Mammary epithelial cell (primary cell): Measurements from ENCODE around the gene ANKRD65.

Experiments
- CTCF ChIP-seq, 2 donors: IDR thresholded peaks in 1 of 2; conservative IDR thresholded peaks in 1 of 2; 2 replicates each; pipeline ENCODE4 v1.5.1; 2011 to 2012; ENCODE audit warnings: inconsistent platforms in 2 of 2, low read length in 2 of 2, mild to moderate bottlenecking in 2 of 2, control low read depth in 1 of 2, low read depth in 1 of 2; ENCODE audit not compliant: insufficient read depth in 1 of 2; ENCODE audit errors: extremely low read depth in 1 of 2
- EZH2 ChIP-seq: IDR thresholded peaks from 2 replicates; pipeline ENCODE4 v1.6.1; 2012; ENCODE audit warnings: low read length, inconsistent platforms, borderline replicate concordance

GRCh38 chr1:1393014-1393413, 28.1 kb downstream of the ANKRD65 start:
- no peak for TF ChIP-seq CTCF (conservative IDR thresholded peaks at IDR 0.05 in 1 of 2, IDR thresholded peaks at IDR 0.05 in 1 of 2; ENCODE audit: extremely low read depth in 1 of 2, insufficient read depth in 1 of 2, low read depth in 1 of 2, low read length in 2 of 2)
- TF ChIP-seq EZH2 = no peak
